SIG-M5 treated with dmso at 0.1 percent for 504 hours (cell line): ENCODE data around the gene CD93.

ENCODE experiments used
- DNase-seq: peaks from one replicate; lab custom pipeline; 2025; ENCODE audit not compliant: unreplicated experiment; lab: John Stamatoyannopoulos, UW

Gene CD93, protein sequence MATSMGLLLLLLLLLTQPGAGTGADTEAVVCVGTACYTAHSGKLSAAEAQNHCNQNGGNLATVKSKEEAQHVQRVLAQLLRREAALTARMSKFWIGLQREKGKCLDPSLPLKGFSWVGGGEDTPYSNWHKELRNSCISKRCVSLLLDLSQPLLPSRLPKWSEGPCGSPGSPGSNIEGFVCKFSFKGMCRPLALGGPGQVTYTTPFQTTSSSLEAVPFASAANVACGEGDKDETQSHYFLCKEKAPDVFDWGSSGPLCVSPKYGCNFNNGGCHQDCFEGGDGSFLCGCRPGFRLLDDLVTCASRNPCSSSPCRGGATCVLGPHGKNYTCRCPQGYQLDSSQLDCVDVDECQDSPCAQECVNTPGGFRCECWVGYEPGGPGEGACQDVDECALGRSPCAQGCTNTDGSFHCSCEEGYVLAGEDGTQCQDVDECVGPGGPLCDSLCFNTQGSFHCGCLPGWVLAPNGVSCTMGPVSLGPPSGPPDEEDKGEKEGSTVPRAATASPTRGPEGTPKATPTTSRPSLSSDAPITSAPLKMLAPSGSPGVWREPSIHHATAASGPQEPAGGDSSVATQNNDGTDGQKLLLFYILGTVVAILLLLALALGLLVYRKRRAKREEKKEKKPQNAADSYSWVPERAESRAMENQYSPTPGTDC

DNA sequence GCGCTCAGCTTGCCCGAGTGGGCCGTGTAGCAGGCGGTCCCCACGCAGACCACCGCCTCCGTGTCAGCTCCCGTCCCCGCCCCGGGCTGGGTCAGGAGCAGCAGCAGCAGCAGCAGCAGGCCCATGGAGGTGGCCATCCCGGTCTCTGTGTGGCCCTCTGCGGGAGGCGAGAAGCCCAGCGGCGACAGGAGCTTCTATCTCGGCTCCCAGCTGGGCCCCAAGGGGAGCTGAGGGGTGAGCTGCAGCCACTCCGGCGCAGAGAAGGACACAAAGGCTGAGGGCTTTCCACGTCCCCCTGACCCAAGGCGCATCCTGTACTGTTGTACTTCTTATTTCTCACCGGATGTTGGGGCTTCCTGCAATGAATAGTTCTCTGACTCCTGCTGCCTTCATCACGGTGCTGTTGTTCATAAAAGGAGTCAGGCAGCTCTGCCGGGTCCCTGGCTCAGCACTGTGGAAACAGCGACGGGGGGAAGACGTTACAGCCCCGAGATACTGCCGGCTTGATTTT lies at the start of gene CD93:
TSS of gene CD93 (minus strand) at position 269 of the 511 bp plus-strand sequence. CDS start at position 137, 132 bp downstream.
- peak; percentile 78 for DNase-seq

- DNase-seq: no peak
Measured at GRCh38 chr20:23133560-23133998, 47.5 kb upstream of the CD93 start.

GRCh38 chr20:23132930-23133559 lies 46.9 kb upstream of the CD93 start:
- no peak for DNase-seq

DNA sequence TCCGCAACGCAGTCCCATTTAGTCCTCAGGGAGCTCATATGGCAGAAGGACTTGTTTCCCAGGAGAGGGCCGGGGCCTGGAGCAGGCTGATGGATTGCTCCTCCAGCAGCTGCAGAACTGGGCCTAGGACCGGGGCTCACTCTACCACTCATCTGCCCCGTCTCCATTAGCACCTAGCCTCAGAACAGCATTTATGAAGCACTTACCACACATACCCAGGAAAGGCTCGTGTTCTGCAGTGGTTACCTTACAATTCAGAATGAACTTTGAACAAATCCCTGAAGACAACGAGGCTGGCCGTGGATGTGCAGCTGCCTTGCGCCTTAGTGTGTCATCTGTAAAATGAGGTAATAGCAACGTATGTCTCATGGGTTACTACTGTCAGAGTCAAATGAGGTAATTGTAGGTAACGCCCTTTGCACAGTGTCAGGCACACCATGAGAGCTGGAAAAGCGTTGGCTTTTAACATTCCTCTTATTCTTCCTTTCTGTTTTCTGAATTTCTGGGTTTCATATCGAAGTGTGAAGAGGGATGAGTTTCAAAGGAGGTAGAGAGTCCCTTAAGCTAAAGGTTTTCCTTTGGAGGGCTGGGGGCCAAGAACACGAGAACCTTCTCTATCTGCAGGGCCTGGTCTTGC lies 46.3 kb upstream of the CD93 start:
- peak; percentile 20 for DNase-seq

DNA sequence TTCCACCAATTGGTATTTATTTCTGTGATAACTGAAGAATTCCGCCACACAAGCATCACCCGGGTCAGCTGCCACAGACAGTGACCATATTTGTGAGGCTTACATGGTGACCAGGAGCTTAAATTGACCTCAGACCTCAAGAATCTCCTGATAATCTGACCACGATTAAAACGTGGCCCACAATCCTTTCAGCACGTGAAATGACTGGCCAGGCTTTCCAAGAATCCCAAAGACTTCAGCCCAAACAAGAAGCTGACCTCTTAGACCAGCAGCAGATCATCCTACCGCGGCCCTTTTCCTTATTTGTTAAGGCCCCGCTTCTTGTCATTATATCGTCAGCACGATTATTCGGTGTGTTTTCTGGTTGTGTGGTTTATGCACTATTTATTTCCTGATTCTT lies 45.6 kb upstream of the CD93 start:
- no peak for DNase-seq

GRCh38 chr20:23130622-23131140 lies 44.6 kb upstream of the CD93 start:
- no peak for DNase-seq

- DNase-seq: no peak
Measured at GRCh38 chr20:23129891-23130621, 43.9 kb upstream of the CD93 start.

GRCh38 chr20:23129266-23129665 lies 43.1 kb upstream of the CD93 start:
- no peak for DNase-seq

GRCh38 chr20:23128461-23129125 lies 42.5 kb upstream of the CD93 start:
- DNase-seq: no peak

GRCh38 chr20:23127506-23128279 lies 41.6 kb upstream of the CD93 start:
- DNase-seq: no peak

- peak; percentile 92 for DNase-seq
Measured at GRCh38 chr20:23126281-23127061, 40.3 kb upstream of the CD93 start.

DNA sequence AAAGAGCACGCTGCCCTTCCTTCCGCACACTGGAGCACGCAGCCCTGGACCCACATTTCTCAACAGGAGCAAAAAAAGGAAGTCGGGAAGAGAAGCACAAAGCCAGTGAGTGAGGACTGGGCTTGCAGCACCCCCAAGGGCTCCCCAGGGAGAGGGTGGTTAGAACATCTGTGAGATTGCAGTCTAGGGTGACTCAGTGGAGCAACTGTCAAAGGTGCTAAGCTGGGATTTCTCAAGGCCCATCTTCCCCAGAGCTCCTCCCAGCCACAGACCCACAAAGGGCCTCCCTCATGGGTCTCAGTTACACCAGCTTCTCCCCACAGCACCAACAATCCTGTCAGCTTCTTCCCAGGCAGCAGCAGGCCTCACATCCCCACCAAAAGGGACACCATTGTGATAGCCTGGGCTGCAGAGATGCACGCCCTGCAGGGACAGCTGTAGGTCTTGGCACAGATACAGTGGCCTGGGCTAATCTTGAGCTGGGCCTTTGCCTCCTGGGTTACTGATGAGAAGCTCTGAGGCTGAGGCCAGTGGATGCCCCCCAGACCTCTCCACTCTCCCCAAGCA lies 39.6 kb upstream of the CD93 start:
- peak; percentile 100 for DNase-seq

- no peak for DNase-seq
Measured at GRCh38 chr20:23125159-23125558, 39.0 kb upstream of the CD93 start.

DNA sequence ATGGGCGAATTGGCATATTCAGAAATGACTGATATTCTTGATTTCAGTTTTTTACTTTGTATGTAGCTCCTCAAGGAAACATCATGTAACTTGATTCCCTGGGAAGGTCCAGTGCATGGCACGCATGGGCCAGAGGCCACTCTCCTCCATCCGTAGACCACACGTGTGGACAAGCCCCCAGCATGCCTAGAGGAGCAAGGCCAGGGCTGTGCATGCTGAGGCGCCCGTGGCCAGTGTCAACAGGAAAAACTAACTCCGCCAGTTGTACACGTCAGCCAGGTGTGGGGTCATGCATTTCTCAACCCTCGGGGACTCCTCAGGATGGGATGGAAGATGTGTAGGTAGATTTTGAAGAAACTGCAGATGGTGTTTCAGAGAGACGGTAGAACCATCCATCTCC lies 37.8 kb upstream of the CD93 start:
- no peak for DNase-seq

GRCh38 chr20:23122796-23123655 lies 36.9 kb upstream of the CD93 start:
- DNase-seq: no peak

GRCh38 chr20:23122321-23122720 lies 36.2 kb upstream of the CD93 start:
- no peak for DNase-seq

DNA sequence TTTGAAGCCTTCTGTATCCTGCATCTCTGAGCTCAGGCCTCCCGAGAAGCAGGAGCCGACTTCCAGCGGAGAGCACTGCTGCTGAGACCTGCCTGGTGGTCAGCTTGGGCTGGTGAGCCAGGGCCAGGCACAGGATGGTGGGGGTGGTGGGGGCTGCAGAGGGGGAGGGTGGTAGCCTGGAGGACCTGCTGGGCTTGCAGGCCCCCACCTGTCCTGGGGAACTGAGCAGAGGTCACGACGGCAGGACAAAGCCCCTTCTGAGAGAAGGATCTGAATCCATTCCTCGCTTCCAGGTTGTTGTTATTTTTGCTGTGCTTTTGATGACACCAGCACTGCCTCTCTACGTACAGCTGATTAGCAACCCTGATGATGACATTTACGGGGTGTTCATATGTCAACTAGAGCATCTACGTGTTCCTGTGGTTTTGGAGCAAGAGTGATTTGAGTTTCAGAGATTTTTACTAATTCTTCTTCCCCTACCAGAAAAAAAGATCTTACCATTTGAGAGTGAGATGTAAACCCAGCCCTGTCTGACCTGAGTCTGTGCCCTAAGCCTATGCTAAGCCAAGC lies 35.7 kb upstream of the CD93 start:
- DNase-seq: no peak
